Subcutaneous adipose tissue (tissue), 4 donors: Measurements from ENCODE around the gene SYT17. TPM values are rescaled to one million over a fixed set of nuclear protein-coding genes. Genes with fewer than 3 reads are reported as not detected.

Experiments
- total RNA-seq, 4 donors: library from RNA; depleted of rRNA; stranded (reverse); fragments of >200 nt; gene quantifications; one replicate each; pipeline ENCODE4 v1.1.0, GENCODE V29; 2016
- TF ChIP-seq, protein P1 (sequence below): fragments of 450-650 bp; IDR thresholded peaks from one replicate; pipeline ENCODE4 v1.5.1; 2016; ENCODE audit warnings: low read depth, mild to moderate bottlenecking, control low read depth, antibody characterized with exemption, moderate library complexity

SYT17 gene, protein sequence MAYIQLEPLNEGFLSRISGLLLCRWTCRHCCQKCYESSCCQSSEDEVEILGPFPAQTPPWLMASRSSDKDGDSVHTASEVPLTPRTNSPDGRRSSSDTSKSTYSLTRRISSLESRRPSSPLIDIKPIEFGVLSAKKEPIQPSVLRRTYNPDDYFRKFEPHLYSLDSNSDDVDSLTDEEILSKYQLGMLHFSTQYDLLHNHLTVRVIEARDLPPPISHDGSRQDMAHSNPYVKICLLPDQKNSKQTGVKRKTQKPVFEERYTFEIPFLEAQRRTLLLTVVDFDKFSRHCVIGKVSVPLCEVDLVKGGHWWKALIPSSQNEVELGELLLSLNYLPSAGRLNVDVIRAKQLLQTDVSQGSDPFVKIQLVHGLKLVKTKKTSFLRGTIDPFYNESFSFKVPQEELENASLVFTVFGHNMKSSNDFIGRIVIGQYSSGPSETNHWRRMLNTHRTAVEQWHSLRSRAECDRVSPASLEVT
- total RNA-seq: 1 to 10 TPM; 1.3 to 9.2 (median 6.1) TPM

DNA sequence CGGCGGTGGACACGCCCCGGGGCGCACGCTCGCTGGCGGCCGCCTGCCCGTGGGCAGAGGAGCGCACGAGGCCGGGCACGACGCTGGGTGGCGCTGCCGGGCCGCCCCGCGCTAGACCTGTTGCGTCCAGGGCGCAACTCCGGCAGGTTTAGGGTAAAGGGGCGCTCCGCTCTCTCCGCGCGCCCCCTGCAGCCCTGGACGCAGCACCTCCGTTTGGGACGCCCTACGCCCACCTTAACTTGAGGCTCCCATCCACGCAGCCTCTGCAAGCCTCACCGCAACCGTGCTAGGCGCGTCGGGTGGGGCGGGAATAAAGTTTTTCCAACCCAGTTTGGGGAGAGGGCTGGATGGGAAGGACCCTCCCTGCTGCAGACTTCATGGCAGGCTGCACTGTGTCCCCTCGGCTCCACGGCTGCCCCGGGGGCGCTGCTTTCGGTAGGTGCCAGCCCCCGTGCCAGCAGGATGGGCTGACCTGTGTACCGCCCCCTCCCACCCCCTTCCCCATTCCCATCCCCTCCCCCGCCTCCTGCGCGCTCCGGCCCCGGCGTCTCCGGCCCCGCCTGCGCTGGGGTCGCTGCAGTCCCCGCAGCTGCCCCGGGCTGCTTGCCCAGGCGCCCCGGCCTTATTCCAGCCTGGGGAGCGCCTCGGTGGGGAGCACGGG lies at the start of gene SYT17:
TSS of gene SYT17 (plus strand) at position 531 of the 661 bp plus-strand sequence. CDS start 407 bp downstream, outside the sequence.
- TF ChIP-seq, protein P1, sequence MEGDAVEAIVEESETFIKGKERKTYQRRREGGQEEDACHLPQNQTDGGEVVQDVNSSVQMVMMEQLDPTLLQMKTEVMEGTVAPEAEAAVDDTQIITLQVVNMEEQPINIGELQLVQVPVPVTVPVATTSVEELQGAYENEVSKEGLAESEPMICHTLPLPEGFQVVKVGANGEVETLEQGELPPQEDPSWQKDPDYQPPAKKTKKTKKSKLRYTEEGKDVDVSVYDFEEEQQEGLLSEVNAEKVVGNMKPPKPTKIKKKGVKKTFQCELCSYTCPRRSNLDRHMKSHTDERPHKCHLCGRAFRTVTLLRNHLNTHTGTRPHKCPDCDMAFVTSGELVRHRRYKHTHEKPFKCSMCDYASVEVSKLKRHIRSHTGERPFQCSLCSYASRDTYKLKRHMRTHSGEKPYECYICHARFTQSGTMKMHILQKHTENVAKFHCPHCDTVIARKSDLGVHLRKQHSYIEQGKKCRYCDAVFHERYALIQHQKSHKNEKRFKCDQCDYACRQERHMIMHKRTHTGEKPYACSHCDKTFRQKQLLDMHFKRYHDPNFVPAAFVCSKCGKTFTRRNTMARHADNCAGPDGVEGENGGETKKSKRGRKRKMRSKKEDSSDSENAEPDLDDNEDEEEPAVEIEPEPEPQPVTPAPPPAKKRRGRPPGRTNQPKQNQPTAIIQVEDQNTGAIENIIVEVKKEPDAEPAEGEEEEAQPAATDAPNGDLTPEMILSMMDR: no peak

DNA sequence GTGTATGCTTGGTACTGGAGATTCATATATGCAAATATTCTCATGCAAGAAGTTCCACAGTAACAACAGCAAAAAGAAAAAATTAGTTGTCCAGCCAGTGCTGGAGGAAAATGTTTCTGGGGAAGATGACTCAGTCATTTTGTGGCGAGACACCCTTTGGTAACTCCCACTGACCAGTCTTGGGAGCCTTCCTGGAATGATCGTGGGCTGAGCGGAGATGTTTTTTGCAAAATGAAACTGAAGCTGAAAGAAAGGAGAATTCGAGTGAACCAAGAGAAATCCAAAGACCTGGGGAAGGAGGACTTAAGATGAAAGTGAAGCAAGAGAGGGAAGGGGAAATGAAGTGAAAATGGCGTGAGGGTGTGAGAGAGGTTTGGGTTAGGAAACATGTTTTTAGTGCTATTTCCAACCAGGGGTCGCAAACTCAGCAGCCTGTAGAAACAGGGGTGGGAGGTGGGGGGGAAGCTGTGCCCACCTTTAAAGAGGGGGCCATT lies 49.1 kb upstream of the SYT17 start:
- TF ChIP-seq, protein P1: no peak

DNA sequence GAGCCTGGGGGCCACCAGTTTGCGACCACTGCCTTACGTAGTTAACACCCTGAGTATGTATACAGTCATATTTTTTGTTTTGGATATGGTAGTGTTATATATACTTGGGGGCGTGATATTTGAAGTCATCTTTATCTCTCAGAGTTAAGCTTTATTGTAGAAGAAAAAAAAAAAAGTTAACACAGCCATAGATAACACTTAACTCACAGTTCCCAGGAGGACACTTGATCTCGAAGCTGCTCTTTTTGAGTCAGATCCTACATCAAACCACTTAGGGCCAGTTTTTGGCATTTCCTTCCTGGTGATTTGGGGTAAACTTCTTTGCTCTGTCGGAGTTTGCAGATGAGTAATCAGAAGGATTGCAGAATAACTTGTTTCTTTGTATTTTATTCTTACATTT lies 48.5 kb upstream of the SYT17 start:
- TF ChIP-seq, protein P1: no peak

DNA sequence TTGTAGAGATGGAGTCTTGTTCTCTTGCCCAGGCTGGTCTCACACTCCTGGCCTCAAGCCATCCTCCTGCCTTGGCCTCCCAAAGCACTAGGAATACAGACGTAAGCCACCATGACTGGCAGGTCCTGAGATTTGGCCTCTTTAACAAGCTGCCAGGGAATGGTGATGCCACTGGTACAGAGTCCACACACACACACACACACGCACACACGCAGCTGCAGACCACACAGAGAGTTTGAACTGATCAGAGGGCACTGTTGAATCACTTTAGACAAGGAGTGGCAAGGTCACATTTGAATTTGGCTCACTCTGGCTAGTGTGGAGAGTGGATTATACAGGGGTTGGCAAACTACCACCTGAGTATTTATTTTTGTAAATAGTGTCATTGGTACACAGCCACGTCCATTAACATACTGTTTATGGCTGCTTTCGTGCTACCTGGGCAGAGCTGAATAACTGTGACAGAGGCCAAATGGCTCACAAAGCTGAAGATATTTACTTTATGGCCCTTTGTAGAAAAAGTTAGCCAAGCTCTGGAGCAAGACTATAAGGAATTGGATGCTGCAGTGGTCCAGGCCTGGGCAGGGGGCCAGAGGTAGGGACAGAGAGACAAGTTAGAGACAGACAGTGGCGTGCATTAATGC lies 44.4 kb upstream of the SYT17 start:
- TF ChIP-seq, protein P1: no peak

DNA sequence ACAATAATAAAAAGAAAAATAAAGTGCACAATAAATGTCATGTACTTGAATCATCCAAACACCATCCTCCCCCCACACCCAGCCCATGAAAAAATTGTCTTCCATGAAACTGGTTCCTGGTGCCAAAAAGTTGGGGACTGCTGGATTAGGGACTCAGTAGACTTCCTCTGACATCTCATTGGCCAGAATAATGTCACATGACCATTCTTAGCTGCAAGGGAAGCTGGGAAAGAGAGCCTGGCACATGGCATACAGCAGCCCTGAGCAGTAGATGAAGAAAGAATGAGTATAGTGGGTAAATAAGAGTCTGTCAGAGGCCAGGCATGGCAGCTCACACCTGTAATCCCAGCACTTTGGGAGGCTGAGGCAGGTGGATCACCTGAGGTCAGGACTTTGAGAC lies 41.7 kb upstream of the SYT17 start:
- TF ChIP-seq, protein P1: no peak

DNA sequence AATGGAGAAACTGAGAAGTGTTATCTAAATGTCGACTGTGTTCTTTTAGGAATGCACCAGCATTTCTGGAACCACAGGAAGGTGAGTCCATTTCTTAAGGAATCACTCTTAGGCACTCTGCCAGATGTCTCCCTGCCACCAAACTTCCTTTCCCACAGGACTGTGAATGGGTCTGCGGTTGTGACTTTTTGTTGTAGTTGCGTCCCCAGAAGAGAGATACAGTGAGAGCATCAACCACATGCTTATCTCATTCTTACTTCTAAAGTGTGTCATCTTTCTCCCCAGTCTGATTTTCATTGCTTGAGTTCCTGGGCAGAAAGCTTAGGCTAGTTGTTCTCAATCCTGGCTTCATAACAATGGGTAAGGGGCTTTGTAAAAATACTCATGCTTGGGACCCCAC lies 40.8 kb upstream of the SYT17 start:
- TF ChIP-seq, protein P1: no peak
